ENCODE measurements around the gene MAGED1.
"Not testable (repeated sequence)": the region's sequence is repeated elsewhere in the genome, so short reads cannot be mapped to it uniquely, and the experiment has no call there.

The MAGED1 gene

DNA sequence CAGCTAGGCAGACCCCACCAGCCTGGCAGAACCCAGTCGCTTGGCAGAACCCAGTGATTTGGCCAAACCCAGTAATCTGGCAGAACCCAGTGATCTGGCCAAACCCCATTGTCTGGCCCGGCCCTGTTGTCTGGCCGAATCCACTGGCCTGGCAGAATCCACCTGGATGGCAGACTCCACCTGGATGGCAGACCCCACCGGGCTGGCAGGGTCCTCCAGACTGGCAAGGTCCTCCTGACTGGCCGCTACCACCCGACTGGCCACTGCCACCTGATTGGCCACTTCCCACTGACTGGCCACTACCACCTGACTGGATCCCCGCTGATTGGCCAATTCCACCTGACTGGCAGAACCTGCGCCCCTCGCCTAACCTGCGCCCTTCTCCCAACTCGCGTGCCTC is 3.2 kb downstream of the MAGED1 start:
- DNase-seq (ENCODE audit: low read depth): no peak
- H3K4me3 ChIP-seq (ENCODE audit: low read depth, low read length): no peak overlapping the region
- TF ChIP-seq, protein P1, sequence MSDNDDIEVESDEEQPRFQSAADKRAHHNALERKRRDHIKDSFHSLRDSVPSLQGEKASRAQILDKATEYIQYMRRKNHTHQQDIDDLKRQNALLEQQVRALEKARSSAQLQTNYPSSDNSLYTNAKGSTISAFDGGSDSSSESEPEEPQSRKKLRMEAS (IDR thresholded peaks at IDR 0.05; ENCODE audit: low read depth, low read length): no peak
- no peak for TF ChIP-seq MYC (IDR thresholded peaks at IDR 0.05; ENCODE audit: low read depth, low read length)
- no peak for TF ChIP-seq POLR2A (IDR thresholded peaks at IDR 0.05; ENCODE audit: extremely low read depth, insufficient read length)
- TF ChIP-seq, protein P2, sequence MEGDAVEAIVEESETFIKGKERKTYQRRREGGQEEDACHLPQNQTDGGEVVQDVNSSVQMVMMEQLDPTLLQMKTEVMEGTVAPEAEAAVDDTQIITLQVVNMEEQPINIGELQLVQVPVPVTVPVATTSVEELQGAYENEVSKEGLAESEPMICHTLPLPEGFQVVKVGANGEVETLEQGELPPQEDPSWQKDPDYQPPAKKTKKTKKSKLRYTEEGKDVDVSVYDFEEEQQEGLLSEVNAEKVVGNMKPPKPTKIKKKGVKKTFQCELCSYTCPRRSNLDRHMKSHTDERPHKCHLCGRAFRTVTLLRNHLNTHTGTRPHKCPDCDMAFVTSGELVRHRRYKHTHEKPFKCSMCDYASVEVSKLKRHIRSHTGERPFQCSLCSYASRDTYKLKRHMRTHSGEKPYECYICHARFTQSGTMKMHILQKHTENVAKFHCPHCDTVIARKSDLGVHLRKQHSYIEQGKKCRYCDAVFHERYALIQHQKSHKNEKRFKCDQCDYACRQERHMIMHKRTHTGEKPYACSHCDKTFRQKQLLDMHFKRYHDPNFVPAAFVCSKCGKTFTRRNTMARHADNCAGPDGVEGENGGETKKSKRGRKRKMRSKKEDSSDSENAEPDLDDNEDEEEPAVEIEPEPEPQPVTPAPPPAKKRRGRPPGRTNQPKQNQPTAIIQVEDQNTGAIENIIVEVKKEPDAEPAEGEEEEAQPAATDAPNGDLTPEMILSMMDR (IDR thresholded peaks at IDR 0.05; ENCODE audit: low read depth, low read length): no peak

DNA sequence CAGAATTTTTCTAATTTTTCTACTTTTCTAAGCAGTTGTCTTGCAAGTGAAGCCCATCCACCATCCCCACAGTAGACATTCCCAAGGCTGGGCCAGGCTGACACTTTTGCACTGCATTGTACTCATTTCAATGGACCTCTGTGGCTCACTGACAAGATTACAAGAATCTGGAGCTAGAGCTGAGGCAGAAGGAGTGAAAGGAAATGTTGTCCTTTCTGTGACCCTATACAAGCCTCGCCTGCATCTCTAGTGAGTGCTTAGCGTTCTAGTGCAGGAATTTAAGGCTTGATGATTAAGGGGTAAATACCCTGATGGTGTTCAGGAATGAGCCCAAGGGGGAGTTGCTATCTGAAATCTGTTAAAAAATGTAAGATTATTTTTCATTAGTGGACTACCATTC is 6.3 kb downstream of the MAGED1 start:
- TF ChIP-seq, protein P1 (IDR thresholded peaks at IDR 0.05; ENCODE audit: low read depth, low read length): no peak
- TF ChIP-seq, protein P2 (IDR thresholded peaks at IDR 0.05; ENCODE audit: low read depth, low read length): no peak
- no peak for TF ChIP-seq MYC (IDR thresholded peaks at IDR 0.05; ENCODE audit: low read depth, low read length)
- TF ChIP-seq POLR2A (IDR thresholded peaks at IDR 0.05; ENCODE audit: extremely low read depth, insufficient read length): no peak
- no peak overlapping the region for H3K4me3 ChIP-seq (ENCODE audit: low read depth, low read length)
- DNase-seq (ENCODE audit: low read depth): no peak

DNA sequence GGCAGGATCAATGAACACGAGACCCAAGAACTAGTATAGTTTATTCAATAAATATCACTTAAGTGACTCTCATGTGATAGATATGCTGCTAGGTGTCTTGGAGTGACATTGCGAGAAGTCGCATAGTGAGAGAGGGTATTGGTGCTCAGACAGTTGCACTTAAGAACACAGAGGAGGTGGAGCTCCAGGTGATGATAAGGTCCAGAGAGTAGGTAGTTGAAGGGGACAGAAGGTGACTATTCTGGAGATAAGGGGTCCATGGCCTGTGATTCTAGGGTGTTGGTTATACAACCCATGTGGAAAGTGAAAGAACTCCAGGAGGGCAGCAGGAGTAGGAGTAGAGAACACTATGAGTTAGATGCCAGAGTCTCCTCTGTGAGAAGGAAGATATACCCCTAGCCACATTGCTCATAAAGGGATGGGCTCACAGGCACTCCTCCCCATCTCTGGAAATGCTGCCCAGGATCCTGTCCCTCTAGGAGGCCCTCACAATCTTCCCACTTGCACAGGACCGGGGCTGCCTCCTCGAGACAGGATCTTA is 9.2 kb downstream of the MAGED1 start:
- no peak for DNase-seq (ENCODE audit: low read depth)
- TF ChIP-seq, protein P2 (IDR thresholded peaks at IDR 0.05; ENCODE audit: low read depth, low read length): no peak
- TF ChIP-seq MYC (IDR thresholded peaks at IDR 0.05; ENCODE audit: low read depth, low read length): no peak
- H3K4me3 ChIP-seq (ENCODE audit: low read depth, low read length): no peak overlapping the region

DNA sequence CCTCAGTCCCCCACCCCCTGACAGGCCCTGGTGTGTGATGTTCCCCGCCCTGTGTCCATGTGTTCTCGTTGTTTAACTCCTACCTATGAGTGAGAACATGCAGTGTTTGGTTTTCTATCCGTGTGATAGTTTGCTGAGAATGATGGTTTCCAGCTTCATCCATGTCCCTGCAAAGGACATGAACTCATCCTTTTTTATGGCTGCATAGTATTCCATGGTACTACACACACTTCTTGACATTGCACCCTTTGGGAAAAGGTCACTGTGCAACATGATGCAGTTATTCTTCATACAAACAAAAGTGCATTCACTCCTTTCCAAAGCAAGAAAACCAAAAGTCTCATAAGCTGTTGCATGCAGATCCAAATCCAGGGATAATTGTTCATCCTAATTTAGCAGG is 11.7 kb downstream of the MAGED1 start:
- H3K4me3 ChIP-seq (ENCODE audit: low read depth, low read length); DNase-seq (ENCODE audit: low read depth): not testable (repeated sequence)

DNA sequence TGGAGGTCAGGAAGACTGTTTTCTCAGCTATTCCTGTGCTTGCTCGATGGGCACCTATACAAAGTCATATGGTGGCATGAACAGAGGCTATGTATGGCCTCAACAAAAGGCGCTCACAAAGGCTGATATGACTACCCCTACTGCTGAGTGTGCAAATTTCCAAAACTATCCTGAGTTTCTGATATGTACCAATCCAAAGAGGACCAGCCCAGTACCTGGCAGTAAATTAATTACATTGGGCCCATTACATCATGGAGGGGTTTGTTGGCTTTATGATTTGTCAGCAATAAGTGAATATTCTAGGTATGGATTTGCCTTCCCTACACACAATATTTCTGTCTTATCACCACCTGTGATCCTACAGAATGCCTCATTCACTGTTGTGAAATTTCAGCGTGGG is 12.3 kb downstream of the MAGED1 start:
- TF ChIP-seq, protein P2 (IDR thresholded peaks at IDR 0.05; ENCODE audit: low read depth, low read length): no peak
- TF ChIP-seq POLR2A (IDR thresholded peaks at IDR 0.05; ENCODE audit: extremely low read depth, insufficient read length): no peak
- TF ChIP-seq, protein P1 (IDR thresholded peaks at IDR 0.05; ENCODE audit: low read depth, low read length): no peak
- TF ChIP-seq MYC (IDR thresholded peaks at IDR 0.05; ENCODE audit: low read depth, low read length): no peak
- H3K4me3 ChIP-seq (ENCODE audit: low read depth, low read length): no peak overlapping the region
- DNase-seq (ENCODE audit: low read depth): no peak

DNA sequence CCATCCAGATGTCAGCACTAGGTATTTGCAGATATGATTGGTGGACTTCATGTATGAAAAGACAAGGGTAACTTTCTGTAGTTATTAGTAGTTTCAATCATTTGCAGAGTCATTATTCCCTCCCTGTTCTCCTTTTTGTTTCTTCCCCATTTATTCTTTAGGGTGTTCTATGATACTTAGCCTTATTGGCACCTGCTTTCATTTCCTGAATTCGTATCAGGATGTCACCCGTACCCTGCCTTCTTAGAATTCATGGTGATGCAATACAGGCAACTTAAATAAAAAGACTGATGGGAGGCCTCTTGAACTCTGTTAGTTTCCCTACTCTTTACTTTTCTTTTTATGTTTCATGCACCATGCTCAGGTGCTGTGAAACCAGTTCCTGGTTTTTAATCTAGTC is 24.2 kb downstream of the MAGED1 start:
- TF ChIP-seq, protein P1 (IDR thresholded peaks at IDR 0.05; ENCODE audit: low read depth, low read length): no peak
- TF ChIP-seq MYC (IDR thresholded peaks at IDR 0.05; ENCODE audit: low read depth, low read length): no peak
- TF ChIP-seq, protein P2 (IDR thresholded peaks at IDR 0.05; ENCODE audit: low read depth, low read length): no peak
- no peak for TF ChIP-seq POLR2A (IDR thresholded peaks at IDR 0.05; ENCODE audit: extremely low read depth, insufficient read length)
- no peak overlapping the region for H3K4me3 ChIP-seq (ENCODE audit: low read depth, low read length)
- no peak for DNase-seq (ENCODE audit: low read depth)

Data from NB4 (cell line).